ENCODE measurements around the gene GPHA2.

GPHA2 gene

GRCh38 chr11:64963072-64963631, 27.5 kb upstream of the GPHA2 start:
- H3K9me3 ChIP-seq (ENCODE audit: low read depth, low read length): no peaks in the 10 kb centered on the region
- H3K9ac ChIP-seq (ENCODE audit: insufficient read length): no peak overlapping the region
- no peak overlapping the region for H3K27ac ChIP-seq
- no peaks in the 10 kb centered on the region for H3K36me3 ChIP-seq (ENCODE audit: insufficient read depth, low read length)
- TF ChIP-seq EZH2 (IDR thresholded peaks at IDR 0.05): no peak
- TF ChIP-seq POLR2AphosphoS5 (IDR thresholded peaks at IDR 0.05; ENCODE audit: borderline replicate concordance, low read depth, low read length): no peak
- TF ChIP-seq FOXP2 (optimal IDR thresholded peaks at IDR 0.05; ENCODE audit: control extremely low read depth, extremely low read length, insufficient read depth): no peak
- no peak overlapping the region for H3K4me3 ChIP-seq
- DNase-seq (ENCODE audit: low read depth, low spot score): no peak

GRCh38 chr11:64960719-64961118, 25.0 kb upstream of the GPHA2 start:
- Histone ChIP-seq H3K9ac (ENCODE audit: insufficient read length) (no peak overlapping the region), H3K36me3 (ENCODE audit: insufficient read depth, low read length) (no peaks in the 10 kb centered on the region), H3K27ac (no peak overlapping the region), H3K4me3 (no peak overlapping the region), H3K9me3 (ENCODE audit: low read depth, low read length) (no peaks in the 10 kb centered on the region)
- no peak for DNase-seq (ENCODE audit: low read depth, low spot score)
- TF ChIP-seq FOXP2 (optimal IDR thresholded peaks at IDR 0.05; ENCODE audit: control extremely low read depth, extremely low read length, insufficient read depth) (no peak), POLR2AphosphoS5 (IDR thresholded peaks at IDR 0.05; ENCODE audit: borderline replicate concordance, low read depth, low read length) (no peak), EZH2 (IDR thresholded peaks at IDR 0.05) (no peak)

GRCh38 chr11:64959498-64959897, 23.8 kb upstream of the GPHA2 start:
- Histone ChIP-seq H3K4me3 (no peak overlapping the region), H3K36me3 (ENCODE audit: insufficient read depth, low read length) (no peaks in the 10 kb centered on the region), H3K9me3 (ENCODE audit: low read depth, low read length) (no peaks in the 10 kb centered on the region), H3K9ac (ENCODE audit: insufficient read length) (no peak overlapping the region), H3K27ac (no peak overlapping the region)
- DNase-seq (ENCODE audit: low read depth, low spot score): no peak
- TF ChIP-seq POLR2AphosphoS5 (IDR thresholded peaks at IDR 0.05; ENCODE audit: borderline replicate concordance, low read depth, low read length) (no peak), EZH2 (IDR thresholded peaks at IDR 0.05) (no peak), FOXP2 (optimal IDR thresholded peaks at IDR 0.05; ENCODE audit: control extremely low read depth, extremely low read length, insufficient read depth) (no peak)

- no peak overlapping the region for H3K27ac ChIP-seq
- H3K36me3 ChIP-seq (ENCODE audit: insufficient read depth, low read length): no peaks in the 10 kb centered on the region
- no peak for DNase-seq (ENCODE audit: low read depth, low spot score)
- no peak for TF ChIP-seq FOXP2 (optimal IDR thresholded peaks at IDR 0.05; ENCODE audit: control extremely low read depth, extremely low read length, insufficient read depth)
- no peak for TF ChIP-seq POLR2AphosphoS5 (IDR thresholded peaks at IDR 0.05; ENCODE audit: borderline replicate concordance, low read depth, low read length)
- no peak for TF ChIP-seq EZH2 (IDR thresholded peaks at IDR 0.05)
- H3K9ac ChIP-seq (ENCODE audit: insufficient read length): no peak overlapping the region
- H3K4me3 ChIP-seq: no peak overlapping the region
- no peaks in the 10 kb centered on the region for H3K9me3 ChIP-seq (ENCODE audit: low read depth, low read length)
Measured at GRCh38 chr11:64954201-64954600, 18.5 kb upstream of the GPHA2 start.

DNA sequence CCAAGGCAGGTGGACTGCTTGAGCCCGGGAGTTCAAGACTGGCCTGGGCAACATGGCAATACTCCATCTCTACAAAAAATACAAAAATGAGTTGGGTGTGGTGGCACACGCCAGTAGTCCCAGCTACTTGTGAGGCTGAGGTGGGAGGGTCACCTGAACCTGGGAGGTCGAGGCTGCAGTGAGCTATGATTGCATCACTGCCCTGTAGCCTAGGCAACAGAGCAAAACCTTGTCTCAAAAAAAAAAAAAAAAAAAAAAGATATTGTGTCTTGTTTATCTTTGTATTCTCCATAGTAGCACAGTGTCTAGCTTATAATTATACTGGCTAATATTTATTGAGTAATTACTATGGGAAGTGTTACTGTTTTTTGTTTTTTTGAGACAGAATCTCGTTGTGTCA, 15.8 kb upstream of the GPHA2 start:
- H3K4me3 ChIP-seq: no peak overlapping the region
- H3K27ac ChIP-seq: no peak overlapping the region
- no peaks in the 10 kb centered on the region for H3K36me3 ChIP-seq (ENCODE audit: insufficient read depth, low read length)
- TF ChIP-seq FOXP2 (optimal IDR thresholded peaks at IDR 0.05; ENCODE audit: control extremely low read depth, extremely low read length, insufficient read depth) (no peak), POLR2AphosphoS5 (IDR thresholded peaks at IDR 0.05; ENCODE audit: borderline replicate concordance, low read depth, low read length) (no peak), EZH2 (IDR thresholded peaks at IDR 0.05) (no peak)
- H3K9ac ChIP-seq (ENCODE audit: insufficient read length): no peak overlapping the region
- DNase-seq (ENCODE audit: low read depth, low spot score): no peak
- H3K9me3 ChIP-seq (ENCODE audit: low read depth, low read length): no peaks in the 10 kb centered on the region

GRCh38 chr11:64947208-64947814, 11.6 kb upstream of the GPHA2 start:
- H3K27ac ChIP-seq: no peak overlapping the region
- no peak for TF ChIP-seq FOXP2 (optimal IDR thresholded peaks at IDR 0.05; ENCODE audit: control extremely low read depth, extremely low read length, insufficient read depth)

GRCh38 chr11:64936539-64936938, 846 bp upstream of the GPHA2 start:
- DNase-seq (ENCODE audit: low read depth, low spot score): no peak
- Histone ChIP-seq H3K27ac (no peak overlapping the region), H3K36me3 (ENCODE audit: insufficient read depth, low read length) (no peaks in the 10 kb centered on the region), H3K4me3 (no peak overlapping the region), H3K9ac (ENCODE audit: insufficient read length) (no peak overlapping the region), H3K9me3 (ENCODE audit: low read depth, low read length) (no peaks in the 10 kb centered on the region)
- TF ChIP-seq EZH2 (IDR thresholded peaks at IDR 0.05): no peak
- no peak for TF ChIP-seq FOXP2 (optimal IDR thresholded peaks at IDR 0.05; ENCODE audit: control extremely low read depth, extremely low read length, insufficient read depth)
- TF ChIP-seq POLR2AphosphoS5 (IDR thresholded peaks at IDR 0.05; ENCODE audit: borderline replicate concordance, low read depth, low read length): no peak

More at GRCh38 chr11:64947208-64947814, 11.6 kb upstream of the GPHA2 start:
- Histone ChIP-seq H3K9ac (ENCODE audit: insufficient read length) (no peak overlapping the region), H3K4me3 (no peak overlapping the region), H3K36me3 (ENCODE audit: insufficient read depth, low read length) (no peaks in the 10 kb centered on the region), H3K9me3 (ENCODE audit: low read depth, low read length) (no peaks in the 10 kb centered on the region)
- DNase-seq (ENCODE audit: low read depth, low spot score): no peak

DNA sequence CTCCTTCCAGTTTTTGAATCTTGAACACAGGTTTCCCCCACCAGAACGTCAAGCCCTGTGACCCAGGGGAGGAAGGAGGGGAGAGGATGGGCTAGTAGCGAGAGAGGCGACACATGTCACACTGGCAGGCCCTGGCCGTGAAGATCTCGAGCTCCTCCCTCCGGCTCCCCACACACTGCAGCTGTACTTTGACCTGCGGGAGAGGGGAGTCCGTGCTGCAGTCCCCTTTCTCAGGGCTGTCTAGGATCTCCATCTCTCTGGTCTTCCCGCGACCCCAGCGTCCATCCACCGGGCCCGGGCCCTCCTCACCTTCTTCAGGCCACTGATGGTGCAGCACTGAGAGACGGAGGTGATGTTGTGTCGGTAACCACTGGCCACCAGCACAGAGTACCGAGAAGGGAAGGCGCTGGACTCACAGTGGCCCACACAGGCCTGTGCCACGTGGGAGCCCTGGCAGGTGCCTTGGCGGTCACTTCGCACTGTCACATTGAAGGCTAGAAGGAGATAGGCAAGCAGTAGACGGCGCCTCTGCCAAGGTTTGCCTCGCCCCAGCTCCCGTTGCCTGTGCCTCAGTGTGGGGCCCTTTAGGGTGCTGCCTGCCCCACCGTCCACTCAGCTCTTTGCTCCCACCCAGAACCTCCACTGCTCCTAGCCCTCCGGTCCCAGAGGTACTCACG, 873 bp downstream of the GPHA2 start:
- Histone ChIP-seq H3K9me3 (ENCODE audit: low read depth, low read length) (no peaks in the 10 kb centered on the region), H3K36me3 (ENCODE audit: insufficient read depth, low read length) (no peaks in the 10 kb centered on the region), H3K27ac (no peak overlapping the region), H3K4me3 (no peak overlapping the region), H3K9ac (ENCODE audit: insufficient read length) (no peak overlapping the region)
- TF ChIP-seq FOXP2 (optimal IDR thresholded peaks at IDR 0.05; ENCODE audit: control extremely low read depth, extremely low read length, insufficient read depth) (no peak), POLR2AphosphoS5 (IDR thresholded peaks at IDR 0.05; ENCODE audit: borderline replicate concordance, low read depth, low read length) (no peak), EZH2 (IDR thresholded peaks at IDR 0.05) (no peak)
- DNase-seq (ENCODE audit: low read depth, low spot score): no peak
